Upper lobe of left lung (tissue), 4 donors: ENCODE measurements around the gene XXYLT1.
"Not testable (repeated sequence)": the region's sequence is repeated elsewhere in the genome, so short reads cannot be mapped to it uniquely, and the experiment has no call there.

Experiments used
- EP300 ChIP-seq, 4 donors: sonication (generic); formaldehyde crosslinking; IDR thresholded peaks; one replicate each; pipeline ENCODE4 v1.5.1; 2017; ENCODE audit warnings: antibody characterized with exemption in 4 of 4, control low read depth in 2 of 4
- POLR2A ChIP-seq, 4 donors: fragments of 450-650 bp; IDR thresholded peaks; one replicate each; pipeline ENCODE4 v1.5.1; 2016 to 2017; ENCODE audit warnings: antibody characterized with exemption in 4 of 4, mild to moderate bottlenecking in 2 of 4
- TF ChIP-seq, protein P1 (sequence below), 6 experiments: fragments of 450-650 bp in 4 of 6; fragments of 200-600 bp in 2 of 6; sonication (generic) in 2 of 6; IDR thresholded peaks; one replicate each; pipeline ENCODE4 v1.5.1; 2016 to 2019; ENCODE audit warnings: antibody characterized with exemption in 6 of 6

DNA sequence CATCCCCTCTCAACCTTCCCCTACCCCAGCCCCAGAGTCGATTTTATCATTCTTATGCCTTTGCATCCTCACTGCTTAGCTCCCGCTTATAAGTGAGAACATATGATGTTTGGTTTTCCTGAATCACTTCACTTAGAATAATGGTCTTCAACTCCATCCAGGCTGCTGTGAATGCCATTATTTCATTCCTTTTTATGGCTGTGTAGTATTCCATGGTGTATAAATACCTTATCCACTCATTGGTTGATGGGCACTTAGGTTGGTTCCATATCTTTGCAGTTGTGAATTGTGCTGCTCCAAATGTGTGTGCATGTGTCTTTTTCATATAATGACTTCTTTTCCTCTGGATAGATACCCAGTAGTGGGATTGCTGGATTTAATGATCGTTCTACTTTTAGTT, 233.4 kb downstream of the XXYLT1 start:
- not testable (repeated sequence) for TF ChIP-seq POLR2A, EP300 (IDR thresholded peaks at IDR 0.05)
- TF ChIP-seq, protein P1, sequence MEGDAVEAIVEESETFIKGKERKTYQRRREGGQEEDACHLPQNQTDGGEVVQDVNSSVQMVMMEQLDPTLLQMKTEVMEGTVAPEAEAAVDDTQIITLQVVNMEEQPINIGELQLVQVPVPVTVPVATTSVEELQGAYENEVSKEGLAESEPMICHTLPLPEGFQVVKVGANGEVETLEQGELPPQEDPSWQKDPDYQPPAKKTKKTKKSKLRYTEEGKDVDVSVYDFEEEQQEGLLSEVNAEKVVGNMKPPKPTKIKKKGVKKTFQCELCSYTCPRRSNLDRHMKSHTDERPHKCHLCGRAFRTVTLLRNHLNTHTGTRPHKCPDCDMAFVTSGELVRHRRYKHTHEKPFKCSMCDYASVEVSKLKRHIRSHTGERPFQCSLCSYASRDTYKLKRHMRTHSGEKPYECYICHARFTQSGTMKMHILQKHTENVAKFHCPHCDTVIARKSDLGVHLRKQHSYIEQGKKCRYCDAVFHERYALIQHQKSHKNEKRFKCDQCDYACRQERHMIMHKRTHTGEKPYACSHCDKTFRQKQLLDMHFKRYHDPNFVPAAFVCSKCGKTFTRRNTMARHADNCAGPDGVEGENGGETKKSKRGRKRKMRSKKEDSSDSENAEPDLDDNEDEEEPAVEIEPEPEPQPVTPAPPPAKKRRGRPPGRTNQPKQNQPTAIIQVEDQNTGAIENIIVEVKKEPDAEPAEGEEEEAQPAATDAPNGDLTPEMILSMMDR (IDR thresholded peaks at IDR 0.05), result not testable (repeated sequence)
